Measurements from ENCODE around the gene MGAT4A.

GRCh38 chr2:98773907-98774306 is 43.0 kb upstream of the MGAT4A start:
- TF ChIP-seq CTCF (IDR thresholded peaks at IDR 0.05; ENCODE audit: low read length) (no peak), EZH2 (IDR thresholded peaks at IDR 0.05; ENCODE audit: borderline replicate concordance, low read length) (no peak)
